Activated CD4-positive, alpha-beta T cell treated with anti-CD3 and anti-CD28 coated beads for 48 hours (primary cell): ENCODE measurements around the gene PPP1R7.

Experiments used
- DNase-seq: peaks from one replicate; pipeline ENCODE4 v3.0.0-alpha.2; 2020

PPP1R7 gene

DNA sequence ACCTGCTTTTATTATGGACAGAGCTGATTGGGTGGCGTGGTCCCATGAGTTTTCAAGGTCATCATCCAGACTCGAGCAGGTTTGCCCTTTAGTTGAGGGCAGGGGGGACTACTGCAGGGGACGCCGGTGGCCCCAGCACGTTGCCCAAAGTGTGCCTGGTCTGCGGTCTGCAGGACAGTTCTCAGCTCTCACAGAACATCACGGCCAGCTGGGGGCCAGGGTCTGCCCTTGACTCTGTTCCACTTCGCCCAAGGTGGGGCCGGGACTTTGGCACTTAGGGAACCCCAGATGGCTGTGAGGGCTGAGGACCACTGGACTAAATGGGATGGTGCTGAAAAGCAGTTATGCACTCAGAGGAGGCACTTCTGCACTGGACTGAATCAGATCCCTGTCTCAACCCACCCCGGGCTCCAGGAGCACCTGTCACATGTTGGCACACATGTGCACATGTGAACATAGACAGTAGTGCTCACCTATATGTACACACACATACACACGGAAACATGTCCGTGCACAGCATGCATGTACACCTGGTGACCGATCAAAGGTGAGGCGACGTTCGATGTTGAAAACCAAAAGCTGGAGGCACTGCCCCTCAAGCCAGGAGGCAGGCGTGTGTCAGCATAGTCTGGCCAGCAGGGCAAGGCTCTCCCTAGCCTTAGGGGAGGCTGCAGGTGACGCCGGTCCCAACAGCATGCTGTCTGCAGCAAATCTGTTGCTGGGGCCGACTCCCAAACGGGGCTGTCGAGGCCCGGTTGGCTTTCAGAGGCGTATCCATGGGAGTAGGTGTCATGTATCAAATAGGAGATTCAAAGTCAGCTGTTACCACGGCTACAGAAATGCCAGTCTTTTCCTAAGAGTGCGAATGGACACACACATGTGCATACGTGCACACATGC lies 48.4 kb downstream of the PPP1R7 start:
- no peak for DNase-seq

DNA sequence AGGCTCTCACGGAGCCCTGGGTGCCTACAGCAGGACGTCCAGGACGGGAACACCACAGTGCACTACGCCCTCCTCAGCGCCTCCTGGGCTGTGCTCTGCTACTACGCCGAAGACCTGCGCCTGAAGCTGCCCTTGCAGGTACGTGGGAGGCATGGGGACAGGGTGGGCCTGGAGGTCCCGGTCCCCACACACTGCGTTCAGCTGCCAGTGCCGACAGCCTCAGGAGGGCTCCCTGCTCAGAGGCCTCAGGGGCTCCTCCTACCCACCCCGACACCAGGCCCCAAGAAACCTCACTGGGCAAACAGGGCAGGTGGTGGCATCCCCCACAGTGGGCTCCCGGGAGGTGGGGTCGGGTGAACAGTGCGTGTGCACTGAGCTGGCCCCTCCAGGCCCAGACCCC lies 49.0 kb downstream of the PPP1R7 start:
- no peak for DNase-seq

- no peak for DNase-seq
Observed at GRCh38 chr2:241199897-241200821, 49.9 kb downstream of the PPP1R7 start.

- no peak for DNase-seq
Observed at GRCh38 chr2:241200822-241201395, 50.6 kb downstream of the PPP1R7 start.

GRCh38 chr2:241201445-241202267 lies 51.4 kb downstream of the PPP1R7 start:
- no peak for DNase-seq

DNA sequence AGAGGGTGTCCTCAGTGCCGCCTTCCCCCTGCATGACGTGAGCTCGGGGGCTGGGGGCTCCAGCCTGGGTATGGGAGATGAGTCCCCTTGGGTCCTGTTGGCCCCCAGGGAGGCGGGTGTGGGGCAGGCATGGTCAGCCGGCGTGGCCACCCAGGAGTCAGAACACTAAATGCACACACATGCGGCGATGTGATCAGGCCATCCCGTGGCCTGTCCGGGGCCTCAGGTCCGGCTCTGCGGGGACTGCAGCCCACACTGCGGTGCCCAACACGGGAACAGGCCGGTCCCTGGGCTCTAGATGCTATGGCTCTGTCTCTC lies 52.0 kb downstream of the PPP1R7 start:
- no peak for DNase-seq

- no peak for DNase-seq
Observed at GRCh38 chr2:241202681-241203080, 52.4 kb downstream of the PPP1R7 start.

GRCh38 chr2:241203218-241204009 lies 53.1 kb downstream of the PPP1R7 start:
- DNase-seq = no peak

DNA sequence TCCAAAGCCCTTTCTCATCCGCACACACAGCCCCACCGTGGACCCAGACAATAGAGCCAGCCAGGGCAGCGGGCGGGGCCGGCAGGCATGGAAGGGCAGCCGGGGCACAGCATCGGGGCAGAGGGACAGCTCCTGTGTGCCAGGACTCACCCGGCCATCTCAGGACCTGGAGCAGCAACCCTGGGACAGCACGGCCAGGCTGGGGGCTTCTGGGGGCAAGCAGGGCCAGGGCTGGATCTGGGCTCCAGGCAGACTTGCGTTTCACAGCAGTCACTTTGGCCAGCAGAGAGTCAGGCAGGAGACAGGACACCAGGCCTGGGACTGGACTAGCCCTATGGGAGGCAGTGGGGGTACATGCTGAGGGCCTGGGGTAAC lies 53.7 kb downstream of the PPP1R7 start:
- DNase-seq = no peak

DNA sequence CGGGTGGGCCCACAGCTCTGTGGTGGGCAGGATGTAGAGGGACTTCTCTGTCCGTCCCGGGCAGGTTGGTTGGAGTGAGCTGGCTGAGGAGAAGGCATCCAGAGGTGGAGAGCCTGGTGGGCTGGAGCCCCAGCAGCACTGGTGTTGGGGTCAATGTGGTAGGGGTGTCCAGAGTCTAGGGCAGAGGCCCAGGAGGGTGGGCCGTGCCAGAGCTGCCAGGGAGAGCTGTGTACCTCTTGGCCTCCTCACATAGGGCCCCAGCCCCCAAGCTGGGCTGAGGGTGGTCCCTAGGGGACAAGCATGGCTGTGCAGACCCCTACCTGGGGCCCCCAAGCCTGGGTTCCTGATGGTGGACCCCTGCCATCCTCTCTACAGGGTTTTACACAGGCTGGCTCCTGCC lies 54.2 kb downstream of the PPP1R7 start:
- DNase-seq = no peak

GRCh38 chr2:241205086-241205485 lies 54.8 kb downstream of the PPP1R7 start:
- DNase-seq = no peak

GRCh38 chr2:241207151-241207550 lies 56.9 kb downstream of the PPP1R7 start:
- no peak for DNase-seq

DNA sequence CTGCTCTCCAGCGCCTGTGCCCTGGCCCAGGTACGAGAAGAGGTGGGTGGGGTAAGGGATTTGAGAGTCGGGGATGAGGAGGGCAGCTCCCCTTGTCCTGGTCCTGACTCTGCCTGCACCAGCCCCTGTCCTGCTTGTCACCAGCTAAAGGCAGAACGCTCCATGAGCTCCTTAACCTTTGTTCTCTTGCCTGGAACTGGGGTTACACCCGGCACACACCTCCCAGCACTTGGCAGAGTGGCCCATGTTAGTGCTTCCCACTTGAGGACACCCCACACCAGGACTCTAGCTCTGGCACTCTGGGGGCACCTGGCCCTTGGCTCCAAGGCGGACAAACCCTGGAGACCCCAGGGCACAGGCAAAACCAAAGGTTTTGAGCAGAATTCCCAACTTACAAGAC lies 57.4 kb downstream of the PPP1R7 start:
- no peak for DNase-seq

DNA sequence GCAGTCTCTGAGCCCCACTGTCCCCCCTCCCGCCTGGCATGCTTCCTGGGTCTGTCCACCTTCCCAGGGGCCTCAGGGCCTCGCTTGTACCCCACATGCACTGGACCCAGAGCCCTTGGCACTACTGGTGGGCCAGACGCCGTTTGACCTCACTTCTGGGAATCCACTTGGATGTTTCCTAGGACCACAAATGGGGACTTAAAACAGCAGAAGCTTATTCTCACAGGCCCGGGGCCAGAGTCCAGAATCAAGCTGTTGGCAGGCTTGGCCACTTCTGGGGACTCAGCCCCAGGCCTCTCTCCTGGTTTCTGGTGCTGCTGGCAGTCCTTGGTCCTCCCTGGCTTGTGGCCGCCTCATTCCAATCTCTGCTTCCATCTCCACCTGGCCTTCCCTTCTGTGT lies 57.8 kb downstream of the PPP1R7 start:
- no peak for DNase-seq

- DNase-seq = no peak
Observed at GRCh38 chr2:241209271-241209670, 59.0 kb downstream of the PPP1R7 start.

GRCh38 chr2:241211276-241211675 lies 61.0 kb downstream of the PPP1R7 start:
- DNase-seq = no peak

GRCh38 chr2:241213041-241213440 lies 62.8 kb downstream of the PPP1R7 start:
- no peak for DNase-seq

GRCh38 chr2:241213567-241213966 lies 63.3 kb downstream of the PPP1R7 start:
- DNase-seq = no peak

- DNase-seq = no peak
Observed at GRCh38 chr2:241214209-241214608, 63.9 kb downstream of the PPP1R7 start.

DNA sequence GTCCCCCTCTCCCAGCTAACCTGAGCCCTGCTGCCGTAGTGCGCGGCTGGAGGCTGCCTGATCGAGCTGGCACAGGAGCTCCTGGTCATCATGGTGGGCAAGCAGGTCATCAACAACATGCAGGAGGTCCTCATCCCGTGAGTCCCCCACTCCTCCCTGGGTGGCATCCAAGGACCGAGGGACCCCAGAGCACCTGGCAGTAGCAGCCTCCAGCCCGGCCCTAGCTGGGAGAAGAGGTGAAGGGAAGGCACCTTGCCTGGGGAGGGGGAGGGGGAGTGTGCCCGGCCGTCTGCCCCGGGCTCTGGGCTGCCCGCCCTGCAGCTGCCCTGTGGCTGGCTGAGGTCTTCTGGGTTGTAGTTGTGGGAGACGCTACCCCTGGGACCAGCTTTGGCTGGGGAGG lies 64.5 kb downstream of the PPP1R7 start:
- DNase-seq = no peak

- DNase-seq = no peak
Observed at GRCh38 chr2:241215421-241215820, 65.2 kb downstream of the PPP1R7 start.

- DNase-seq = no peak
Observed at GRCh38 chr2:241216211-241216761, 66.0 kb downstream of the PPP1R7 start.
